Testis (tissue), 3 donors: Measurements from ENCODE around the gene RILPL1. TPM values are rescaled to one million over a fixed set of nuclear protein-coding genes. Genes with fewer than 3 reads are reported as not detected.

Experiments used
- DNase-seq: peaks from one replicate; pipeline ENCODE4 v3.0.0-alpha.2; 2019
- H3K27ac ChIP-seq, 2 donors: fragments of 200-600 bp; sonication (generic); one replicate each; pipeline ENCODE4 v1.5.1; 2019
- H3K27me3 ChIP-seq: fragments of 200-600 bp; sonication (generic); one replicate; pipeline ENCODE4 v1.5.1; 2019
- H3K36me3 ChIP-seq: fragments of 200-600 bp; sonication (generic); one replicate; pipeline ENCODE4 v1.5.1; 2017; ENCODE audit warnings: low read depth; ENCODE audit errors: missing control alignments
- H3K4me1 ChIP-seq: fragments of 200-600 bp; sonication (generic); one replicate; pipeline ENCODE4 v1.5.1; 2019
- H3K4me3 ChIP-seq, 2 donors: fragments of 200-600 bp; sonication (generic); one replicate each; pipeline ENCODE4 v1.5.1; 2017 to 2019
- H3K9me3 ChIP-seq: fragments of 200-600 bp; sonication (generic); one replicate; pipeline ENCODE4 v1.5.1; 2017
- POLR2A ChIP-seq: fragments of 450-650 bp; IDR thresholded peaks from one replicate; pipeline ENCODE4 v1.6.1; 2017; ENCODE audit warnings: antibody characterized with exemption, mild to moderate bottlenecking, moderate library complexity
- WGBS, 2 donors: methylation state at CpG; one replicate each; pipeline ENCODE4 v1.1.5; 2018; 5-methylcytosine and 5-hydroxymethylcytosine counted together
- intact Hi-C: fragments of 100-400 bp; cut with DNase I; formaldehyde crosslinking; loops from one replicate; pipeline ENCODE4 v1.15.1; 2023; ENCODE audit warnings: low total_unique reads
- polyA plus RNA-seq: library from polyadenylated mRNA; stranded (reverse); fragments of 350-450 nt; fragmentation: Illumina TruSeq; extraction: RNeasy Lipid Tissue Mini Kit (QIAGEN cat#74804); gene quantifications from one replicate; pipeline ENCODE4 v1.2.3, GENCODE V29; 2014; ENCODE audit warnings: low read depth, low replicate concordance; ENCODE audit not compliant: insufficient read depth
- total RNA-seq, 2 donors: library from RNA; depleted of rRNA; stranded (reverse); fragments of >200 nt; gene quantifications; one replicate each; pipeline ENCODE4 v1.2.3, GENCODE V29; 2016
- TF ChIP-seq, protein P1 (sequence below), 3 experiments: fragments of 450-650 bp in 2 of 3; fragments of 200-600 bp in 1 of 3; sonication (generic) in 1 of 3; IDR thresholded peaks; one replicate each; pipeline ENCODE4 v1.5.1; 2016 to 2019; ENCODE audit warnings: antibody characterized with exemption in 3 of 3, mild to moderate bottlenecking in 2 of 3, moderate library complexity in 1 of 3

RILPL1 gene
- total and polyA plus RNA-seq, 3 donors from 2014 or later = 14.8 to 20.9 (median 16.8) TPM

DNA sequence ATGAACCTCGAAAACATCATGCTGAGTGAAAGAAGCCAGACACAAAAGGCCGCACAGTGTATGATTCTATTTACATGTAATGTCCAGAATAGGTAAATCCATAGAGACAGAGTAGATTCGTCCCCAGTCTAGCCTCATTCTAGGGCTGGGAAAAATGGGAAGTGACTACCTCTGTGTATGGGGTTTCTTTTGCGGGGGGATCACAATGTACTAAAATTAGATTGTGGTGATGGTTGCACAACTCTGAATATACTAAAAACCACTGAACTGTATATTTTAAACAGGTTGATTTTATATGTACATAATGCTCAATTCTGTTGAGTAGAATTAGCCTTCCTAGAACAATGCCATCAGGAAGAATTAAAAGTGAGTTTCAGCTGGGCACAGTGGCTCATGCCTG lies 90.7 kb downstream of the RILPL1 start:
- no peak for DNase-seq
- no peaks in the 10 kb centered on the region for H3K36me3 ChIP-seq
- no peak overlapping the region for H3K27ac ChIP-seq
- H3K27me3 ChIP-seq = no peaks in the 10 kb centered on the region
- H3K4me1 ChIP-seq = peaks cover 13% of the 10 kb centered on the region
- TF ChIP-seq, protein P1, sequence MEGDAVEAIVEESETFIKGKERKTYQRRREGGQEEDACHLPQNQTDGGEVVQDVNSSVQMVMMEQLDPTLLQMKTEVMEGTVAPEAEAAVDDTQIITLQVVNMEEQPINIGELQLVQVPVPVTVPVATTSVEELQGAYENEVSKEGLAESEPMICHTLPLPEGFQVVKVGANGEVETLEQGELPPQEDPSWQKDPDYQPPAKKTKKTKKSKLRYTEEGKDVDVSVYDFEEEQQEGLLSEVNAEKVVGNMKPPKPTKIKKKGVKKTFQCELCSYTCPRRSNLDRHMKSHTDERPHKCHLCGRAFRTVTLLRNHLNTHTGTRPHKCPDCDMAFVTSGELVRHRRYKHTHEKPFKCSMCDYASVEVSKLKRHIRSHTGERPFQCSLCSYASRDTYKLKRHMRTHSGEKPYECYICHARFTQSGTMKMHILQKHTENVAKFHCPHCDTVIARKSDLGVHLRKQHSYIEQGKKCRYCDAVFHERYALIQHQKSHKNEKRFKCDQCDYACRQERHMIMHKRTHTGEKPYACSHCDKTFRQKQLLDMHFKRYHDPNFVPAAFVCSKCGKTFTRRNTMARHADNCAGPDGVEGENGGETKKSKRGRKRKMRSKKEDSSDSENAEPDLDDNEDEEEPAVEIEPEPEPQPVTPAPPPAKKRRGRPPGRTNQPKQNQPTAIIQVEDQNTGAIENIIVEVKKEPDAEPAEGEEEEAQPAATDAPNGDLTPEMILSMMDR (IDR thresholded peaks at IDR 0.05) = no peak
- no peak for TF ChIP-seq POLR2A
- 82 to 85% methylated on average over 4 of the region's 4 CpGs for WGBS, 2 donors
- intact Hi-C loops = no loop called here
- H3K4me3 ChIP-seq = no peak overlapping the region
- H3K9me3 ChIP-seq = no peaks in the 10 kb centered on the region

DNA sequence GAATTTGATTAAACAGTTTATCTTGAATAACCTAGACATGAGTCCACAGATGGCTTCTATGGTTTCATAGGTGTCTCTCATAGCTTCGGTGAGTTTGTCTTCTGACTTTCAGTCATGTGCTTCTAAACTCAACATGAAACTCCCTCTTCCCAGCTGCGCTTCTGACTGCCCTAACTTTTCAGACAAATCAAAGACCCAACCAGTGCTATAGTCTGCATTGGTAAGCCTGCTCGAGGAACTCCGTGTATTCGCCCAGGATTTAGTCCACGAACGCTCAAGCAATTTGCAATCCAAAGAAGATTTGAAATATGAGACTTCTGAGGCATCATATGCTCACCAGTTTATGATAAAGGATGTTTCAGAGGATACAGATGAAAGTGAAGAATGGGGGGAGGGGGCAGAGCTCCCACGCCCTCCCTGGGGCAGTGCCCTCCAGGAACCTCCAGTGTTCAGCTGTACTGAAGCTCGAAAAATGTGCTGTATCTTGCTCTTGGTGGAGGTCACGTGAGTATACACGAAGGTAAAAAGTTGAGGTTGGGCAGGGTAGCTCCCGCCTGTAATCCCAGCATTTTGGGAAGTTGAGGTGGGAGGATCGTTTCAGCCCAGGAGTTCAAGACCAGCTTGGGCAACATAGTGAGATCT lies 91.9 kb downstream of the RILPL1 start:
- TF ChIP-seq, protein P1 (IDR thresholded peaks at IDR 0.05) = no peak
- no peak for TF ChIP-seq POLR2A
- 90 to 95% methylated on average over 13 of the region's 13 CpGs for WGBS, 2 donors
- no peaks in the 10 kb centered on the region for H3K36me3 ChIP-seq
- H3K27ac ChIP-seq = no peak overlapping the region
- peaks cover 13% of the 10 kb centered on the region for H3K4me1 ChIP-seq
- H3K4me3 ChIP-seq = no peak overlapping the region
- intact Hi-C loops = no loop called here
- no peak for DNase-seq
- H3K9me3 ChIP-seq = no peaks in the 10 kb centered on the region
- no peaks in the 10 kb centered on the region for H3K27me3 ChIP-seq

DNA sequence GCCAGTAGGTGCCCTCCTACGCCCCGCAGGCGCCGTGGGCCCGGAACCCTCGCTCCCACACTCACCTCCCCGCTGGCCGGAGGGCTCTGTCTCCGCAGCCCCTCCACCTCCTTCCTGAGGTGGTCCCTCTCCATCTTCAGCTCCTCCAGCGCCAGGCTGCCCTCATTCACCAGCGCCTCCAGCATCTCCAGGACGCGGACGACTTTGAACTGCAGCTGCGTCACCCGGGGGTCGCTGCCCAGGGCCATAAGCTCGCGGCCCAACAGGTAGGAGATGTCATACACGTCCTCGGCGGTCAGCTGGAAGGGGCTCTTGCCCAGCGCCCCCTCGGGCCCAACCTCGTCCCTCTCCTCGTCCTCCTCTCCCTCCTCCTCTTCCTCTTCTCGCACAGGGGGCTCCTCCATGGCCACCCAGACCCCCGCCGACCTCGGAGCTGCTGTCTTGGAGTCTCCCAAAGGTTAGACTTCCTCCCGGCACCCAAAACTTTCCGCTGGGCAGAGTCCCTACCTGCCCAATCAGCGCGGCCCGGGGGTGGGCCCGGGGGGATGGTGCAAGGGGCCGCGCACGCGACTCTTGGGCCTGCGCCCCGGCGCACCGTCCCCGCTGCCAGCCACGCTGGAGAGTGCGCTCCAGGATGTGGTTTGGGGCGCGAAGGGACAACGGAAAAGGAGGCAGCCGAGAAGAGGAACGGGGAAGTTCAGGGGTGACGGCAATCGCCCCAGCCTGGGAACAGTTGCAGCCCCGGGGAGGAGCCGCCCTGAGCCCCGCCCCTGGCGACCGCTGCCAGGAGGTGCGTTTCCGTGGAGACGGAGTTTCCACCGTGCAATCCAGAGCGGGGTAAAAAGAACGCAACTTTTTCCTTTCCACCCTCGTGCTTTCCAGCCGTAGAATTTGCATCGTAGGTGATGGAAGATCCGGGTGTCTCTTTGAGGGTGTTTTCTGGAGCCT lies 97.2 kb downstream of the RILPL1 start, which contains the start of gene RILPL2:
Gene RILPL2, minus strand, starts transcription at position 668 of the 948 bp plus-strand sequence. Its CDS starts 264 bp downstream, at position 404.
- intact Hi-C loops = no loop called here
- peak; percentile 87 for DNase-seq
- Histone ChIP-seq H3K4me3 (peak within 1 kb of the TSS; percentile 85), H3K27ac (peak within 1 kb of the TSS; percentile 75 to 79), H3K4me1 (peaks cover 13% of the 10 kb centered on the region), H3K27me3 (no peaks in the 10 kb centered on the region), H3K9me3 (no peaks in the 10 kb centered on the region), H3K36me3 (no peaks in the 10 kb centered on the region)
- WGBS, 2 donors = 0% methylated on average over 45 to 69 of the region's 69 CpGs
- TF ChIP-seq, protein P1 (IDR thresholded peaks at IDR 0.05) = peak in 1 of 3 experiments; percentile 21
- no peak for TF ChIP-seq POLR2A

DNA sequence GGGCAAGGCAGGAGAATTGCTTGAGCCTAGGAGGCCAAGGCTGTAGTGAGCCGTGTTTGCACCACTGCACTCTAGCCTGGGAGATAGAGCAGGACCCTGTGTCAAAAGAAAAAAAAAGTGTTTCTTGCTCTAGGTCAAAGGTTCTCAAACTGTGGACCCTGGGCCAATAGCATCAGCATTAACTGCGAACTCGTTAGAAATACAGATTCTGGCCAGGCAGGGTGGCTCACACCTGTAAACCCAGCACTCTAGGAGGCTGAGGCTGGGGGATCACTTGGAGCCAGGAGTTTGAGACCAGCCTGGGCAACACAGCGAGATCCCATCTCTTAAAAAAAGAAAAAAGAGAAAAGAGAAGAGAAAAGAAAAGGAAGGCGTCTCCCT lies 97.9 kb downstream of the RILPL1 start:
- Histone ChIP-seq H3K4me1 (peaks cover 13% of the 10 kb centered on the region), H3K9me3 (no peaks in the 10 kb centered on the region), H3K36me3 (no peaks in the 10 kb centered on the region), H3K4me3 (peak overlapping the region; percentile 85), H3K27me3 (no peaks in the 10 kb centered on the region), H3K27ac (peak overlapping the region; percentile 75 to 79)
- intact Hi-C loops = no loop called here
- WGBS, 2 donors = 36 to 37% methylated on average over 4 to 5 of the region's 5 CpGs
- no peak for DNase-seq
- TF ChIP-seq, protein P1 (IDR thresholded peaks at IDR 0.05) = no peak
- TF ChIP-seq POLR2A = no peak
